K562 (cell line): ENCODE measurements around the gene CCDC183. TPM values are rescaled to one million over a fixed set of nuclear protein-coding genes. Genes with fewer than 3 reads are reported as not detected.

Source experiments
- ARID1B ChIP-seq: fragments of 450-650 bp; IDR thresholded peaks from 2 replicates; pipeline ENCODE4 v1.6.1; 2016; ENCODE audit warnings: antibody characterized with exemption, mild to moderate bottlenecking, inconsistent platforms
- ARNT ChIP-seq, 2 experiments: fragments of 450-650 bp; IDR thresholded peaks; 2 replicates each; pipeline ENCODE4 v1.6.1; 2016; ENCODE audit warnings: mild to moderate bottlenecking in 1 of 2
- BRD9 ChIP-seq: fragments of 450-650 bp; IDR thresholded peaks from 2 replicates; pipeline ENCODE4 v1.6.1; 2018; ENCODE audit warnings: low read depth; ENCODE audit not compliant: partially characterized antibody
- DNMT1 ChIP-seq: fragments of 450-650 bp; IDR thresholded peaks from 2 replicates; pipeline ENCODE4 v1.6.1; 2016; ENCODE audit warnings: antibody characterized with exemption, mild to moderate bottlenecking
- FOXP1 ChIP-seq: sonication (generic); formaldehyde crosslinking; IDR thresholded peaks from 2 replicates; pipeline ENCODE4 v1.8.0; 2022; ENCODE audit warnings: mild to moderate bottlenecking, missing genetic modification reagents
- MYC ChIP-seq, 2 experiments: fragments of 250-450 bp in 1 of 2; sonication (Bioruptor Pico) in 1 of 2; IDR thresholded peaks; 2 replicates each; pipeline versions ENCODE4 v1.5.1 to v1.6.1; 2012 to 2021; ENCODE audit warnings: low read depth in 2 of 2, borderline replicate concordance in 1 of 2, improper control_type of control experiment in 1 of 2, low read length in 1 of 2, mild to moderate bottlenecking in 1 of 2, moderate library complexity in 1 of 2
- NR2C2 ChIP-seq, 2 experiments: fragments of 200-800 bp in 1 of 2; sonication (Bioruptor generic) in 1 of 2; sonication (generic) in 1 of 2; formaldehyde crosslinking in 1 of 2; IDR thresholded peaks; 2 replicates each; pipeline versions ENCODE4 v1.6.1 to v1.8.0; 2016 to 2022; ENCODE audit warnings: mild to moderate bottlenecking in 1 of 2, missing compliant biosample characterization in 1 of 2, missing genetic modification characterization in 1 of 2, missing genetic modification reagents in 1 of 2
- PHF20 ChIP-seq: fragments of 450-650 bp; IDR thresholded peaks from 2 replicates; pipeline ENCODE4 v1.6.1; 2018; ENCODE audit not compliant: partially characterized antibody
- SOX6 ChIP-seq: fragments of 450-650 bp; IDR thresholded peaks from 2 replicates; pipeline ENCODE4 v1.6.1; 2014; ENCODE audit warnings: mild to moderate bottlenecking
- TAL1 ChIP-seq: fragments of 450-650 bp; IDR thresholded peaks from 2 replicates; pipeline ENCODE4 v1.6.1; 2016; ENCODE audit warnings: mild to moderate bottlenecking
- TOE1 ChIP-seq, 2 experiments: fragments of 450-650 bp in 1 of 2; sonication (generic) in 1 of 2; formaldehyde crosslinking in 1 of 2; IDR thresholded peaks; 2 replicates each; pipeline versions ENCODE4 v1.7.1 to v1.8.0; 2016 to 2022; ENCODE audit warnings: borderline replicate concordance in 2 of 2, mild to moderate bottlenecking in 2 of 2, antibody characterized with exemption in 1 of 2, inconsistent platforms in 1 of 2, low read depth in 1 of 2, missing genetic modification reagents in 1 of 2, moderate library complexity in 1 of 2
- ZC3H8 ChIP-seq: fragments of 450-650 bp; IDR thresholded peaks from 2 replicates; pipeline ENCODE4 v1.6.1; 2017
- ZEB2 ChIP-seq: fragments of 450-650 bp; IDR thresholded peaks from 2 replicates; pipeline ENCODE4 v1.6.1; 2016
- ZFP30 ChIP-seq: fragments of 250-450 bp; sonication (Bioruptor Pico); IDR thresholded peaks from 2 replicates; pipeline ENCODE4 v1.8.0; 2022; ENCODE audit warnings: moderate library complexity, mild to moderate bottlenecking, inconsistent platforms, borderline replicate concordance
- ZNF551 ChIP-seq: fragments of 250-450 bp; sonication (Bioruptor Pico); IDR thresholded peaks from 2 replicates; pipeline ENCODE4 v1.5.0; 2021; ENCODE audit warnings: mild to moderate bottlenecking, moderate library complexity
- polyA plus RNA-seq, 8 experiments: library from polyadenylated mRNA; depleted of rRNA in 4 of 8; stranded (reverse) in 5 of 8; unstranded in 3 of 8; fragments of >200 nt; fragmentation: Nextera tagmentation in 2 of 8; fragmentation: Illumina TruSeq in 1 of 8; extraction: Ambion mirVana in 2 of 8; extraction: Trizol in 1 of 8; gene quantifications; 2 replicates each; pipeline versions ENCODE4 v1.2.1 to v1.2.3, GENCODE V29; 2011 to 2014; ENCODE audit warnings: inconsistent platforms in 1 of 8, missing spikeins in 1 of 8
- total RNA-seq, 7 experiments: library from RNA; depleted of rRNA in 6 of 7; stranded (reverse); fragments of >200 nt in 6 of 7; fragmentation: Illumina TruSeq in 2 of 7; extraction: Trizol in 2 of 7; gene quantifications; 2 replicates each; pipeline versions ENCODE4 v1.2.1 to v1.2.3, GENCODE V29; 2011 to 2021; ENCODE audit warnings: low replicate concordance in 1 of 7
- TF ChIP-seq, protein P1 (sequence below): IDR thresholded peaks from 2 replicates; pipeline ENCODE4 v1.6.1; 2016; ENCODE audit warnings: missing genetic modification characterization, missing compliant biosample characterization
- TF ChIP-seq, protein P2 (sequence below): IDR thresholded peaks from 2 replicates; pipeline ENCODE4 v1.6.1; 2011; ENCODE audit not compliant: insufficient read length; ENCODE audit errors: extremely low read depth
- TF ChIP-seq, protein P3 (sequence below), 3 experiments: fragments of 200-800 bp in 1 of 3; sonication (Bioruptor generic) in 1 of 3; sonication (generic) in 1 of 3; formaldehyde crosslinking in 1 of 3; IDR thresholded peaks; 2 replicates each; pipeline versions ENCODE4 v1.6.1 to v1.8.0; 2016 to 2022; ENCODE audit warnings: mild to moderate bottlenecking in 2 of 3, missing compliant biosample characterization in 2 of 3, missing genetic modification characterization in 2 of 3, missing genetic modification reagents in 1 of 3
- TF ChIP-seq, protein P4 (sequence below): sonication (generic); formaldehyde crosslinking; IDR thresholded peaks from 2 replicates; pipeline ENCODE4 v1.8.0; 2022; ENCODE audit warnings: missing genetic modification reagents, mild to moderate bottlenecking, borderline replicate concordance

CCDC183 gene
- total and polyA plus RNA-seq, 9 of the 15 experiments (the other 6 are each of a cell fraction or from before 2014, with no cell fraction given) = 0.21 to 0.60 (median 0.29) TPM; not detected in 4

DNA sequence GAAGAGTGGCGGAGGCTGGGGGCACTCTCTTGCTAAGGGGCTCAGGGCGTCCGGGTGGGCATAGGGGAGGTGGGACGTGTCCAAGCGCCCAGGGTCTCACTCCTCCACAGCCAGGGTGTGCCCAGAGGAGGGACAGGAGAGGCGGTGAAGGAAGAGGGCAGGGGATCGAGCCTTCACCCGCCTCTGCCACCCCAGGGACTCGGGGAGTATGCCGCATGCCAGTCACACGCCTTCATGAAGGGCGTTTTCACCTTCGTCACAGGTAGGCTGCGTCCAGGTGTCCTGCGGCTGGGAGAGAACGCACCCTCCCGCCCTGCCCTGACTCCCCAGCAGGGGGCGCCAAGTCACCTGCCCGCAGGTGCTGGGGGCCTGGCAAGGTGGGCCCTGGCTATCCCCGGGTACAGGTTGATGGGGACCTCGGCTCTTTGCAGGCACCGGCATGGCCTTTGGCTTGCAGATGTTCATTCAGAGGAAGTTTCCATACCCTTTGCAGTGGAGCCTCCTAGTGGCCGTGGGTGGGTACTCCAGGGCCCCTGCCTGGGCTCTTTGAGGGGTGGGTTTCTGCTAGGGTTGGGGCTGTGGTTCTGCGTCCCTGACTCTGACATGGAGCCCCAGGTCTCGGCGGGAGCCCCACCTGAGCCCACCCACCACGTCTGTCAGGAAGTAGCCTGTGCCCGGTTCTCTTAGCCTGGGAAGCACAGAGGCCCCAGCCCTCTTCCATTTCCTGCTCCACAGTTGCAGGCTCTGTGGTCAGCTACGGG is 4.4 kb upstream of the CCDC183 start (continued):
- TF ChIP-seq TOE1 (IDR thresholded peaks at IDR 0.05; ENCODE audit: borderline replicate concordance) = 0 out of 2 replicates have a peak, but pooled peaks have one; percentile 52
- TF ChIP-seq TOE1 (CRISPR knock-in tag; IDR thresholded peaks at IDR 0.05; ENCODE audit: borderline replicate concordance, low read depth) = 0 out of 2 replicates have a peak, but pooled peaks have one; percentile 77
- TF ChIP-seq, protein P1, sequence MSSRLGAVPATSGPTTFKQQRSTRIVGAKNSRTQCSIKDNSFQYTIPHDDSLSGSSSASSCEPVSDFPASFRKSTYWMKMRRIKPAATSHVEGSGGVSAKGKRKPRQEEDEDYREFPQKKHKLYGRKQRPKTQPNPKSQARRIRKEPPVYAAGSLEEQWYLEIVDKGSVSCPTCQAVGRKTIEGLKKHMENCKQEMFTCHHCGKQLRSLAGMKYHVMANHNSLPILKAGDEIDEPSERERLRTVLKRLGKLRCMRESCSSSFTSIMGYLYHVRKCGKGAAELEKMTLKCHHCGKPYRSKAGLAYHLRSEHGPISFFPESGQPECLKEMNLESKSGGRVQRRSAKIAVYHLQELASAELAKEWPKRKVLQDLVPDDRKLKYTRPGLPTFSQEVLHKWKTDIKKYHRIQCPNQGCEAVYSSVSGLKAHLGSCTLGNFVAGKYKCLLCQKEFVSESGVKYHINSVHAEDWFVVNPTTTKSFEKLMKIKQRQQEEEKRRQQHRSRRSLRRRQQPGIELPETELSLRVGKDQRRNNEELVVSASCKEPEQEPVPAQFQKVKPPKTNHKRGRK (tag) = no peak
- no peak for TF ChIP-seq TAL1
- no peak for TF ChIP-seq FOXP1 (CRISPR knock-in tag)
- TF ChIP-seq, protein P2, sequence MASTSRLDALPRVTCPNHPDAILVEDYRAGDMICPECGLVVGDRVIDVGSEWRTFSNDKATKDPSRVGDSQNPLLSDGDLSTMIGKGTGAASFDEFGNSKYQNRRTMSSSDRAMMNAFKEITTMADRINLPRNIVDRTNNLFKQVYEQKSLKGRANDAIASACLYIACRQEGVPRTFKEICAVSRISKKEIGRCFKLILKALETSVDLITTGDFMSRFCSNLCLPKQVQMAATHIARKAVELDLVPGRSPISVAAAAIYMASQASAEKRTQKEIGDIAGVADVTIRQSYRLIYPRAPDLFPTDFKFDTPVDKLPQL = no peak
- no peak for TF ChIP-seq ZFP30 (CRISPR knock-in tag)
- peak; percentile 45; the same call in 1 of the 2 replicates for TF ChIP-seq NR2C2 (CRISPR knock-in tag; IDR thresholded peaks at IDR 0.05)
- no peak for TF ChIP-seq NR2C2 (tag; IDR thresholded peaks at IDR 0.05)
- TF ChIP-seq ARID1B = peak; percentile 36; the same call in 1 of the 2 replicates
- TF ChIP-seq MYC (IDR thresholded peaks at IDR 0.05; ENCODE audit: low read depth, low read length) = no peak
- TF ChIP-seq MYC (CRISPR knock-in tag; IDR thresholded peaks at IDR 0.05; ENCODE audit: borderline replicate concordance, low read depth) = no peak
- 0 out of 2 replicates have a peak, but pooled peaks have one; percentile 29 for TF ChIP-seq DNMT1
- TF ChIP-seq ZEB2 = peak; percentile 96
- TF ChIP-seq, protein P3, sequence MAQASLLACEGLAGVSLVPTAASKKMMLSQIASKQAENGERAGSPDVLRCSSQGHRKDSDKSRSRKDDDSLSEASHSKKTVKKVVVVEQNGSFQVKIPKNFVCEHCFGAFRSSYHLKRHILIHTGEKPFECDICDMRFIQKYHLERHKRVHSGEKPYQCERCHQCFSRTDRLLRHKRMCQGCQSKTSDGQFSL (CRISPR knock-in tag; IDR thresholded peaks at IDR 0.05) = 0 out of 2 replicates have a peak, but pooled peaks have one; percentile 57
- TF ChIP-seq, protein P3 (tag; IDR thresholded peaks at IDR 0.05) = no peak
- TF ChIP-seq SOX6 = no peak
- TF ChIP-seq ZNF551 (CRISPR knock-in tag) = no peak
- no peak for TF ChIP-seq BRD9
- TF ChIP-seq ZC3H8 = no peak
- TF ChIP-seq PHF20 = no peak
- TF ChIP-seq, protein P4, sequence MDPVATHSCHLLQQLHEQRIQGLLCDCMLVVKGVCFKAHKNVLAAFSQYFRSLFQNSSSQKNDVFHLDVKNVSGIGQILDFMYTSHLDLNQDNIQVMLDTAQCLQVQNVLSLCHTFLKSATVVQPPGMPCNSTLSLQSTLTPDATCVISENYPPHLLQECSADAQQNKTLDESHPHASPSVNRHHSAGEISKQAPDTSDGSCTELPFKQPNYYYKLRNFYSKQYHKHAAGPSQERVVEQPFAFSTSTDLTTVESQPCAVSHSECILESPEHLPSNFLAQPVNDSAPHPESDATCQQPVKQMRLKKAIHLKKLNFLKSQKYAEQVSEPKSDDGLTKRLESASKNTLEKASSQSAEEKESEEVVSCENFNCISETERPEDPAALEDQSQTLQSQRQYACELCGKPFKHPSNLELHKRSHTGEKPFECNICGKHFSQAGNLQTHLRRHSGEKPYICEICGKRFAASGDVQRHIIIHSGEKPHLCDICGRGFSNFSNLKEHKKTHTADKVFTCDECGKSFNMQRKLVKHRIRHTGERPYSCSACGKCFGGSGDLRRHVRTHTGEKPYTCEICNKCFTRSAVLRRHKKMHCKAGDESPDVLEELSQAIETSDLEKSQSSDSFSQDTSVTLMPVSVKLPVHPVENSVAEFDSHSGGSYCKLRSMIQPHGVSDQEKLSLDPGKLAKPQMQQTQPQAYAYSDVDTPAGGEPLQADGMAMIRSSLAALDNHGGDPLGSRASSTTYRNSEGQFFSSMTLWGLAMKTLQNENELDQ = no peak
- no peak for TF ChIP-seq ARNT (IDR thresholded peaks at IDR 0.05)
